Hepatocyte (in vitro differentiated cells): ENCODE measurements around the gene SEZ6L2. TPM values are rescaled to one million over a fixed set of nuclear protein-coding genes. Genes with fewer than 3 reads are reported as not detected.

Experiments
- DNase-seq: peaks from one replicate; pipeline ENCODE4 v3.0.0-alpha.2; 2016; ENCODE audit warnings: low spot score
- H2AFZ ChIP-seq: fragments of 200-600 bp; sonication (generic); 2 replicates; pipeline ENCODE4 v1.6.0; 2016; ENCODE audit warnings: antibody characterized with exemption, mild to moderate bottlenecking
- H3K27ac ChIP-seq: fragments of 200-600 bp; sonication (generic); 2 replicates; pipeline ENCODE4 v1.5.1; 2016; ENCODE audit warnings: mild to moderate bottlenecking
- H3K27me3 ChIP-seq: fragments of 200-600 bp; sonication (generic); 2 replicates; pipeline ENCODE4 v1.6.1; 2016
- H3K36me3 ChIP-seq: fragments of 200-600 bp; sonication (generic); replicated peaks from 2 replicates; pipeline ENCODE4 v1.5.1; 2016; ENCODE audit warnings: low read depth; ENCODE audit not compliant: insufficient read depth
- H3K4me1 ChIP-seq: fragments of 200-600 bp; sonication (generic); 2 replicates; pipeline ENCODE4 v1.5.1; 2016; ENCODE audit warnings: mild to moderate bottlenecking, moderate library complexity; ENCODE audit not compliant: insufficient read depth
- H3K4me2 ChIP-seq: fragments of 200-600 bp; sonication (generic); 2 replicates; pipeline ENCODE4 v1.6.0; 2016
- H3K4me3 ChIP-seq: fragments of 200-600 bp; sonication (generic); 2 replicates; pipeline ENCODE4 v1.5.1; 2016; ENCODE audit warnings: mild to moderate bottlenecking
- H3K79me2 ChIP-seq: fragments of 200-600 bp; sonication (generic); 2 replicates; pipeline ENCODE4 v1.6.0; 2017; ENCODE audit warnings: mild to moderate bottlenecking
- H3K9me2 ChIP-seq: fragments of 200-600 bp; sonication (generic); replicated peaks from 2 replicates; pipeline ENCODE4 v1.6.0; 2017; ENCODE audit warnings: mild to moderate bottlenecking; ENCODE audit not compliant: insufficient read depth
- H3K9me3 ChIP-seq: fragments of 200-600 bp; sonication (generic); 2 replicates; pipeline ENCODE4 v1.5.1; 2016; ENCODE audit warnings: low read depth, mild to moderate bottlenecking
- H4K20me1 ChIP-seq: fragments of 200-600 bp; sonication (generic); 2 replicates; pipeline ENCODE4 v1.6.0; 2016; ENCODE audit warnings: mild to moderate bottlenecking; ENCODE audit not compliant: insufficient read depth, poor library complexity, severe bottlenecking
- EZH2 ChIP-seq: fragments of 200-600 bp; sonication (generic); IDR thresholded peaks from 2 replicates; pipeline ENCODE4 v1.6.1; 2016; ENCODE audit warnings: antibody characterized with exemption, mild to moderate bottlenecking, borderline replicate concordance
- EZH2phosphoT487 ChIP-seq: fragments of 200-600 bp; sonication (generic); IDR thresholded peaks from one replicate; pipeline ENCODE4 v1.6.1; 2018; ENCODE audit warnings: antibody characterized with exemption, mild to moderate bottlenecking, low read depth, moderate library complexity; ENCODE audit not compliant: unreplicated experiment, severe bottlenecking
- WGBS: methylation state at CpG from one replicate; pipeline ENCODE4 v1.1.6; 2016; ENCODE audit warnings: low lambda C conversion rate; ENCODE audit errors: missing lambda C conversion rate; 5-methylcytosine and 5-hydroxymethylcytosine counted together
- polyA plus RNA-seq: library from polyadenylated mRNA; unstranded; fragments of >200 nt; fragmentation: Nextera tagmentation; extraction: Ambion mirVana; gene quantifications from 2 replicates; pipeline ENCODE4 v1.2.1, GENCODE V29; 2016
- total RNA-seq: library from RNA; depleted of rRNA; stranded (reverse); fragments of >200 nt; gene quantifications from 2 replicates; pipeline ENCODE4 v1.2.3, GENCODE V29; 2014
- TF ChIP-seq, protein P1 (sequence below): fragments of 200-600 bp; sonication (generic); IDR thresholded peaks from 2 replicates; pipeline ENCODE4 v1.5.1; 2016; ENCODE audit warnings: antibody characterized with exemption, mild to moderate bottlenecking; ENCODE audit not compliant: poor library complexity

The SEZ6L2 gene
- total and polyA plus RNA-seq, 2 experiments from 2014 or later = 36.1 to 39.9 TPM

DNA sequence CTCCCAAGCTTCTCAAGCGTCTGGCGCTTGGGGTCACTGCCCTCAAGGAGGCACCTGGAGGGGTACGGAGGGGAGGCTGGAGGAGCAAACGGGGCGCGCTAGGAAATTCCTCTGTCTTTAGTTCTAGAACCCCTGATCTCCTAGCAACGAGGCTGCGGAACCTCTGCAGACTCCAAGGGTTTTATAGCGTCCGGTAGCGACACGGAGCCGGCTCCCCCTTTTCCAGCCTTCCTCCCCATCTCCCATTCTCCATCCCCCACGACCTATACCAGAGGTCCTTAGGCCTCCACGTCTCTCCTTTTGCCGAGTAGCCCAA is 35.7 kb downstream of the SEZ6L2 start:
- H3K4me1 ChIP-seq = peaks cover 15% of the 10 kb centered on the region
- no peak overlapping the region for H3K27ac ChIP-seq
- no peaks in the 10 kb centered on the region for H4K20me1 ChIP-seq
- H3K36me3 ChIP-seq = no peaks in the 10 kb centered on the region
- no peak overlapping the region for H3K4me3 ChIP-seq
- DNase-seq = no peak
- H3K9me3 ChIP-seq = no peaks in the 10 kb centered on the region
- H3K27me3 ChIP-seq = no peaks in the 10 kb centered on the region
- no peaks in the 10 kb centered on the region for H3K9me2 ChIP-seq
- H2AFZ ChIP-seq = no peak overlapping the region
- WGBS = 39% methylated on average over 16 of the region's 16 CpGs
- TF ChIP-seq EZH2 = no peak
- TF ChIP-seq, protein P1, sequence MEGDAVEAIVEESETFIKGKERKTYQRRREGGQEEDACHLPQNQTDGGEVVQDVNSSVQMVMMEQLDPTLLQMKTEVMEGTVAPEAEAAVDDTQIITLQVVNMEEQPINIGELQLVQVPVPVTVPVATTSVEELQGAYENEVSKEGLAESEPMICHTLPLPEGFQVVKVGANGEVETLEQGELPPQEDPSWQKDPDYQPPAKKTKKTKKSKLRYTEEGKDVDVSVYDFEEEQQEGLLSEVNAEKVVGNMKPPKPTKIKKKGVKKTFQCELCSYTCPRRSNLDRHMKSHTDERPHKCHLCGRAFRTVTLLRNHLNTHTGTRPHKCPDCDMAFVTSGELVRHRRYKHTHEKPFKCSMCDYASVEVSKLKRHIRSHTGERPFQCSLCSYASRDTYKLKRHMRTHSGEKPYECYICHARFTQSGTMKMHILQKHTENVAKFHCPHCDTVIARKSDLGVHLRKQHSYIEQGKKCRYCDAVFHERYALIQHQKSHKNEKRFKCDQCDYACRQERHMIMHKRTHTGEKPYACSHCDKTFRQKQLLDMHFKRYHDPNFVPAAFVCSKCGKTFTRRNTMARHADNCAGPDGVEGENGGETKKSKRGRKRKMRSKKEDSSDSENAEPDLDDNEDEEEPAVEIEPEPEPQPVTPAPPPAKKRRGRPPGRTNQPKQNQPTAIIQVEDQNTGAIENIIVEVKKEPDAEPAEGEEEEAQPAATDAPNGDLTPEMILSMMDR = no peak
- peaks cover 21% of the 10 kb centered on the region for H3K79me2 ChIP-seq
- peak overlapping the region; percentile 63 for H3K4me2 ChIP-seq

DNA sequence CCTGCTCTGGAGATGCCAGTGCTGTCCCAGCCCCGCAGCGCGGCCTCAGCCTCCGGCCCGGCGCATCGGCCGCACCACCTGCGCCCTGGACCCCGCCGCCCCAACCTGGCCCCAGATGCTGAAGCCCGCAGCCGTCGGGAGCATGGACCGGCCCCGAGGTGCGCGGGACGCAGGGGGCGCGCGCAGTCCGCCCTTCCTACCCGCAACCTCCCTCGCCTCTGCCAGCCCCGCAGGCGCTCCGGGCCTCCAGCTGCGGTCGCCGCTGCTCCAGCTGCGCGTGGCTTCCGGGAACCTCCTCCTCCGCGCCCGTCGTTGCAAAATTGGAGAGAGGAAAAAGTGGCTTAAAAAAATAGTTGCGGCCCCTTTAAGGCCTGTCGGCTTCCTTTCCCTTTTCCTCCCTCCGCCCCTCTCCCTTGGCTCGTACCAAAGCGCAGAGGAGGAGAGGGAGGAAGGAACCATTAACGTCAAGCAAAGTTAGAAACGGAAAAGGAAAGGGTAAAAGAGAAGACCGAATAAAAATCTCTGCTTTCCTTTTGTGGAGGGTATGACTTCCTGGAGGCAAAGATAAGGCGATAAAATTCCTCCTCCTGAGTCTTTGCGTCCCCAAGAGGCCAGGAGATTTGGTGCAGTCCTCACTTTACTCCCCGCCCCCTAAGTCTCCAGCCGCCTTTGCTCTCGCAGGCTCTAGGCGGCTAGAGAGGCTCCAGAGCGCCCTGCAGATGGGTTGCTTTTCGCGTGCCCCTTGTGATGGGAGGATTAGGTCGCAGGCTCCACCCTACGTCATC is 36.3 kb downstream of the SEZ6L2 start, which contains the start of gene CDIPT:
TSS of gene CDIPT (minus strand) at position 343 of the 785 bp plus-strand sequence. CDS start 369 bp downstream, outside the sequence.
- Histone ChIP-seq H3K4me1 (peaks cover 15% of the 10 kb centered on the region), H3K4me2 (peak within 1 kb of the TSS; percentile 89), H3K9me3 (no peaks in the 10 kb centered on the region), H3K79me2 (peaks cover 21% of the 10 kb centered on the region), H3K27me3 (no peaks in the 10 kb centered on the region), H3K4me3 (peak within 1 kb of the TSS; percentile 79), H4K20me1 (no peaks in the 10 kb centered on the region), H3K9me2 (no peaks in the 10 kb centered on the region), H3K36me3 (no peaks in the 10 kb centered on the region), H2AFZ (peak within 1 kb of the TSS; percentile 21), H3K27ac (peak within 1 kb of the TSS; percentile 92)
- DNase-seq = peak; percentile 97
- WGBS = 1% methylated on average over 57 of the region's 57 CpGs
- TF ChIP-seq, protein P1 = peak; percentile 82
- TF ChIP-seq EZH2 (no peak), EZH2phosphoT487 (no peak)

DNA sequence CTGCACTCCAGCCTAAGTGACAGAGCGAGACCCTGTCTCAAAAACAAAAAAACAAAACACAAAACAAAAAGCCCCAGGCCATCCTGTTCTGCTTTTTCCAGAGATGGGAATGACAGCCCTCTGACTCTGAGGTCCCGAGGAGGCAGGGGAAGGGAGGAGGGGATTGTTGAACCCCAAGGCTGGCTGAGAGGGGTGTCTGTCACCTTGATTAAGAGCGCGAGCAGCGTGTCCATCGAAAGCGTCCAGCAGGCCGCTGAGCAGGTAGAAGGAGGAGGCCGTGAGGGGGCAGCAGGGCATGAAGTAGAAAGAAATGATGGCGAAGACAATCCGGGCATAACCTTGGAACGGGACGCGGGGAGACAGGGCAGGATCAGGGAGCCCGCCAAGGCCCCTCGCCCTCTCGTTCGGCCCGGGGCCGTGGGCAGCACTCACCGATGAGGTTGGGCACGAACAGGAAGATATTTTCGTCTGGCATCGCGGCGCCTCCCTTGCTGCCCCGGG is 36.9 kb downstream of the SEZ6L2 start:
- peak; percentile 52 for DNase-seq
- Histone ChIP-seq H2AFZ (peak overlapping the region; percentile 21), H3K27me3 (no peaks in the 10 kb centered on the region), H3K27ac (peak overlapping the region; percentile 92), H4K20me1 (no peaks in the 10 kb centered on the region), H3K79me2 (peaks cover 21% of the 10 kb centered on the region), H3K9me3 (no peaks in the 10 kb centered on the region), H3K36me3 (no peaks in the 10 kb centered on the region), H3K9me2 (no peaks in the 10 kb centered on the region), H3K4me3 (peak overlapping the region; percentile 79), H3K4me1 (peaks cover 15% of the 10 kb centered on the region), H3K4me2 (peak overlapping the region; percentile 89)
- 3% methylated on average over 21 of the region's 27 CpGs for WGBS
- TF ChIP-seq EZH2phosphoT487 (no peak), EZH2 (no peak)
- TF ChIP-seq, protein P1 = peak; percentile 5
